ENCODE data around the gene ARHGAP42.

ARHGAP42 gene

GRCh38 chr11:100805506-100806199 is 118.6 kb downstream of the ARHGAP42 start:
- no peak for DNase-seq

GRCh38 chr11:100806296-100806695 is 119.2 kb downstream of the ARHGAP42 start:
- DNase-seq, result no peak

GRCh38 chr11:100808904-100809491 is 121.9 kb downstream of the ARHGAP42 start:
- no peak for DNase-seq

- DNase-seq, result no peak
Observed at GRCh38 chr11:100810146-100810545, 123.1 kb downstream of the ARHGAP42 start.

DNA sequence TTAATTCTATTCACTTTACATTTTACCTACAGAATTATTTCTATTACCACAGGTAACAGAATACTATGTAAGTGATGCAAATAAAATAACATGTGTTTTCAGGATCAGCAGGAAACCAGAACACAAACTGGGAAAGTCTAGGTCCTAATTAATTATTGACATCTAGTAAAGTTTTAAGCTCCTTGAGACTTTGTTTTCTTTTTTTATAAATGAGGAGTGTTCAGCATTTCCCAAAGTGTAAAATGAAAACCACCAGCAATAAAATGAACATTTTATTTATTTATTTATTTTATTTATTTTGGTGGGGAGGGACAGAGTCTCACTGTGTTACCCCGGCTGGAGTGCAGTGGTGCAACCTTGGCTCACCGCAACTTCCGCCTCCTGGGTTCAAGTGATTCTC is 123.6 kb downstream of the ARHGAP42 start:
- DNase-seq, result no peak

DNA sequence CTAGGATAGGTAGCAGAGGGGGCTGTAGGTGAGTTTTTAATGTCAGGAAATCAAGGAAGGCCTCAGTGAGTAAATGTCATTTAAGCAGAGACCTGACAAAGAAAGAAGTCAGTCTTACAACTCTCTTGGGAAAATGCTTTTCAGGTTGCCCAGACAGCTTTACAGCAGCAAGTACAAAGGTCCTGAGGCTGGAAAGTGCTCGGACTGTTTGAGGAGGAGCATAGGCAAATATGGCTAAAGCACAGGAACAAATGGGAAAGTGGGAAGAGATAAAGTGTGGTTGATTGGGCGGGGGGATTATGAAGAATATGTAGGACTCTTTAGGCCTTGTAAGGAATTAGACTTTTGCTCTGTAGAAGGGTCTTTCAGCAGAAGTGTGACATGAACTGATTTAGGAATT is 125.4 kb downstream of the ARHGAP42 start:
- no peak for DNase-seq

- no peak for DNase-seq
Observed at GRCh38 chr11:100815787-100816330, 128.8 kb downstream of the ARHGAP42 start.

GRCh38 chr11:100816823-100817222 is 129.7 kb downstream of the ARHGAP42 start:
- DNase-seq, result no peak

- DNase-seq, result no peak
Observed at GRCh38 chr11:100817620-100818019, 130.5 kb downstream of the ARHGAP42 start.

- DNase-seq, result no peak
Observed at GRCh38 chr11:100820621-100821020, 133.5 kb downstream of the ARHGAP42 start.

DNA sequence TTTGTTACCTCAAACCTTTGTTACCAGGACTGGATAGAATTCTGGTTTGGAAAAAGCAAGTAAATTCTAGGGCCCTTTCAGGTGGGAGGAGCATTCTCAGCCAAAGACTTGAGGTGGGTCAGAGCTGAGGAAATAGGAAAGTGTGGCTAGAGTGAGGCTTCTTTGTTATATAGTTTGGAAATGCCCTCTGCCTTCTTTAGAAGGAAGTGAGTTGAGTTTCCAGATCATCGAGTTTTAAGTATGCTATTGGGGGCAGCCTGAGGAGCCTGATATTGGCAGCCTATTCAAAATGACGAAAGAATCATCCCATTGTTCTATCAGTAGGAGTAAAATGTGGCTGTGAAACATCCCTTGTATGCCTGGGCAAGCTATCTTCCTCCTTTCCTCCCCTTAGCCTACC is 134.1 kb downstream of the ARHGAP42 start:
- no peak for DNase-seq

GRCh38 chr11:100823360-100823759 is 136.3 kb downstream of the ARHGAP42 start:
- no peak for DNase-seq

DNA sequence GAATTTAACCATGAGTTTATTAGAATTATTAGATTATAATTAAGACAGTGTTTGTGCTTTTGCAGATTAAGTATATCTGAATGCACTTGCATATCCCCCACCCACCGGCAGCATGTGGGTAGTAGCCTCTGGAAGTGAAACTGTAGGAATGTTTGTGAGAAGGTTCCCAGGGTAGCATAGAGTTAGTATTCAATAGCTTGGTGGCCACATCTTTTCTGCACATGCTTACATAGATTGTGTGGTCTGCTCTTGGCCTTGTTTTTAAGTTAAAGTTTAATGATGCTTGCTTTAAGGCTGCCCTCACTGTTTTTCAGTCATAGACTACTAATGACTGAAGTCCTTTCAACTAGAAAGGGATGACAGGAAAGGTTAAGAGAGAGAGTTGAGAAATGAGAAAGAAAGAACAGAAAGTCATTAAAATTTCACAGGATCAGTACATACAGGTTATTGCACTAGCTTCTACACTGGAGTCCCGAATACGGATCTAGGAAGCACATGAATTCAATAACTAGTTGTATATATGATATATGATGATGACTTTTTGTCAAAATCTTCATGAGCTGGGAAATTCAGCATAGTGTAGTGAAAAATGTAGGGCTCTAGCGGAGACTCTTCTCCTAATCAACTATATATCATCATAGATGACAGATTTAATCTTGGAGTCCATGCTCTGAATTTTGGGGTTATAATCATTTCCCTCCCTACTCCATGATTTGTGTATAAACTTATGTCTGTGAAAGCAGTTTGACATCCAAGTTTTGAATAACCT is 137.1 kb downstream of the ARHGAP42 start:
- no peak for DNase-seq

DNA sequence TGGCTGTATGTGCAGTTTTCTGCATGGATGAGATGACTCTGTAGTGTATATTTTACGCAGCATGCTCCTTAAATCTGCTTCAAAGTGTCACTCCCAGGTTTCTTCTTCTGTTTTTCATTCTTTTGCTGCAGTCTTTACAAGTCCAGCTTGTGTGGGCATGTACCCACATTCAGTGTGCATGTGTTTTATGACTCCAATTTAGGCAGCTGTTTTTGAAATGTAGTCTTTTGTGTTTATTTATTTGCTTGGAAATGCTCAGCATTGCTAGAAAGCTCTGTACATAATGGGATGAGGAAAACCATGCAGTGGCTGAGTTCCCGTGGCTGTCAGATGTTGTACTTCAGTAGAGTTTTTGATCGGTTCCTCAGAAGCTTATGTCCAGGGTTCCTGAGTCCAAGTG is 138.5 kb downstream of the ARHGAP42 start:
- no peak for DNase-seq

GRCh38 chr11:100827934-100828661 is 141.0 kb downstream of the ARHGAP42 start:
- no peak for DNase-seq

DNA sequence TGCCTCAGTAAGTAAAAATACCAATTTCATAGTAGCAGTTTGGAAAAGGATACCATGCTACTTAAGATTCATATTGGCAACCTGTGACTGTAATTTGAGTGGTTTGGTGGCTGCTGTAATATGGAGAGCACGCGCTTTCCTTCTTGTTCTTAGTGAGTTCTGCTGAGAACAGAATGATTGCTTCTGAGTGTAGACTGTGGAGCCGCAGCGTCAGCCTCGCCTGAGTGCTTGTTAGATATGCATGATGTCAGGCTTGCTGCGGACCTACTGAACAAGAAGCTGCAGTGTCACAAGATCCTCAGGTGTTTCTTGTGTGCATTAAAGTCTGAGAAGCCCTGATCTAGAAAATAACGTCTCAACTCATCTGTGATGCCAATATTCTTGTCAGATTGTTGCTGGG is 143.2 kb downstream of the ARHGAP42 start:
- no peak for DNase-seq

DNA sequence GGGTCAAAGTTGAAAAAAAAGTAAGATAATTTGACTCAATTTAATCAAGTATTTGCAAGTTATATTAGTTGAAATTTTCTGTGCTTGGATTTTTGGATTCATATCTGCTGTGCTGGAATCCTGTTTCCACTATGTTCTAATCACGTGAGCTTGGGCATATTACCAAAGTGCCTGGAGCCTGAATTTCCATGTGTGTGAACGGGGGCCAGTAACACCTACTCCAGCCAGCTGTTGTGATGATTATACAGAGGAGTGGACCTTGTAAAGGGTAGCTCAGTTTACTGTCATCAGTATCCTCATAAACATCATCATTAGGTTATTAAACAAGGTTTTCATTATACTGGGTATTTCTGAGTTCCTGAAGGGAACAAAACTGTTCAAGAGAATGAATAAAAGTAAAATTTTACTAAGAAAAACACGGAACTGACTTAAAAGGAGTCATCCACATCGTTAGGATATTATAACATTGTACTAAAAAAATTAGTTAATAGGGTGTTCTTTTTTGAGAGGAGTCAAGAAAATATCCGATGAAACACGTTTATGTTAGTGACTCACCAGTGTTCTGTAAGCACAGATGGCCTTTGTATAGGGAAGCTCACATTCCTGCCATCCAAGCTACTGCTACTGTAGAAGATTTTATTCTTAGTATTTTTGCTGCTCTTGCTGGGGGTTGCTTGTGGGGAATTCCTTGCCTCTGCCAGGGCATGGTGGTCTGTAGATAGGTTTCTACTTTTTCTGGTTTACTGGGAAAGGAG is 144.1 kb downstream of the ARHGAP42 start:
- DNase-seq, result no peak

GRCh38 chr11:100831929-100832494 is 144.9 kb downstream of the ARHGAP42 start:
- DNase-seq, result no peak

- no peak for DNase-seq
Observed at GRCh38 chr11:100832829-100833228, 145.7 kb downstream of the ARHGAP42 start.

DNA sequence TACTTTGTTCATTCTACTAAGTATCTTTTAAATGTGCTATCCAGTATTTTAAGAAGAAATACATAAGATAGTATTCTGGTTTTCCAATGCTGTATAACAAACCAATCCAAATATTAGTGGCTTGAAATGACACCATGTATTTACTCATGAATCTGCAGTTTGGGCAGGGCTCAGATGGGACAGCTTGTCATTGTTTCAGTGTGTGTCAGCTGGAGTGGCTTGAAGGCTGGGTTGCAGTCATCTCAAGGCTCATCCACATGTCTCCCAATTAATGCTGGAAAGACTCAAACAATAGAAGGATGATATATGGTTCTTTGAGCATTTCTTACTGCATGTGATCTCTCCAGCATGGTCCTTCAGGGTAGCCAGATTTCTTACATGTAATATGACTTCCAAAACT is 146.2 kb downstream of the ARHGAP42 start:
- DNase-seq, result no peak

DNA sequence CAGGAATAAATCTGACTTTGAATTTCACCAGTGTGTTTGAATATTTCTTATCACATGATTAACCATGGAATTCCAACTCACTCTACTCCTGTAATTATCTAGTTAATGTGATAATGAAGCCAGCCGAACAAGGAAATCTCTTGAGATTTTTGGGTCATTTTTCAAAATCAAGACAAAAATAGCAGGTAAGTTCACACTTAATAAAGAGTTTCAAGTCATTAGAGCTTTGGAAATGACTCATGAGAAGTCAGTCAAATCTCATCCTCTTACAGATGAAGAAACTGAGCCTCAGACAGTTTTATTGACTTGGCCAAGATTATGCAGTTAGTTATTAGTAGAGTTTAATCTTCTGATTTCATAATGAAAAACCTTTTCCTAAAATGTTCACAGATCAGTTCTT is 148.8 kb downstream of the ARHGAP42 start:
- DNase-seq, result no peak

GRCh38 chr11:100837311-100837710 is 150.2 kb downstream of the ARHGAP42 start:
- no peak for DNase-seq
